AG04450 (cell line): ENCODE measurements around the gene LCN12. TPM values are rescaled to one million over a fixed set of nuclear protein-coding genes. Genes with fewer than 3 reads are reported as not detected.

Experiments
- CTCF ChIA-PET: fragments of 300-600, 350-600 bp; formaldehyde crosslinking; extraction: SDS; loops from one replicate; lab custom pipeline; 2022; ENCODE audit warnings: antibody characterized with exemption, inconsistent platforms; lab: Charles Lee
- POLR2A ChIA-PET: fragments of 350-600 bp; formaldehyde crosslinking; extraction: SDS; loops from one replicate; lab custom pipeline; 2021; ENCODE audit warnings: antibody characterized with exemption, inconsistent platforms; lab: Yijun Ruan, JAX
- DNase-seq: peaks from one replicate; pipeline ENCODE4 v3.0.0-alpha.2; 2011; ENCODE audit warnings: low read depth, low spot score
- H3K27ac ChIP-seq: one replicate; pipeline ENCODE4 v1.5.1; 2012; ENCODE audit warnings: low read depth, low read length, control low read depth
- H3K27me3 ChIP-seq: one replicate; pipeline ENCODE4 v1.6.0; 2012; ENCODE audit warnings: low read length; ENCODE audit not compliant: control insufficient read depth, insufficient read depth
- H3K4me3 ChIP-seq: 2 replicates; pipeline ENCODE4 v1.5.1; 2011; ENCODE audit warnings: mild to moderate bottlenecking, low read depth, low read length, control low read depth
- H3K9me3 ChIP-seq: 2 replicates; pipeline ENCODE4 v1.5.1; 2012; ENCODE audit warnings: low read length; ENCODE audit not compliant: control insufficient read depth, insufficient read depth
- CTCF ChIP-seq: IDR thresholded peaks from 2 replicates; pipeline ENCODE4 v1.5.1; 2011; ENCODE audit warnings: low read depth, low read length, control low read depth, inconsistent platforms
- polyA plus RNA-seq: library from polyadenylated mRNA; depleted of rRNA; stranded (reverse); fragments of >200 nt; gene quantifications from 2 replicates; pipeline ENCODE4 v1.2.3, GENCODE V29; 2011

The LCN12 gene
- polyA plus RNA-seq, 1 experiment = not detected

DNA sequence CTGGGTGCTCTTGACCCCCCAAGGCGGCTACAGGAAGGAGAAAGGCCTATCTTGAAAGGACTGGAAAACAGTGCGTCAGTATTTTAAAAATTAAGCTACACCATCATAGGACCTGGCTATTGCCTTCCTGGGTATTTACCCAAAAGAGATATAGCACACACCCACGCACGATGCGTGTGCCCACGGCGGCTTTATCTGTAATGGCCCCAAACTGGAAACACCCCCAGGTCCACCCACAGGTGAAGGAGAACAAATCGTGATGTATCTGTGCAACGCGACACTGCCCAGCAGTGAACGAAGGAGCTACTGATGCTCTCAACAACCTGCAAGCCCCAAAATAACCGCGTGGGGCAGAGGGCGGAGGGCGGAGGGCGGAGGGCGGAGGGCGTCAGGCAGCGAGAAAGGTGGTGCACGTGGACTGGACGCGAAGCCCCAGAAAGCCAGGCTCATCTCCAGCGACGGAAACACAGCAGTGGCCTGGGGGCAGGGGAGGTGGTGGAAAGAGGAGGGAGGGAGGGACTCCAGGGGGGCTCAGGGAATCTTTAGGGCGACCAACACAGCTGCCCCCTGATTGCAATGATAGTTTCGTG lies 12.9 kb downstream of the LCN12 start:
- DNase-seq = no peak
- POLR2A ChIA-PET = no interaction called here
- H3K9me3 ChIP-seq = no peaks in the 10 kb centered on the region; the same call in 1 of the 2 replicates
- H3K27ac ChIP-seq = no peak overlapping the region
- no peak for TF ChIP-seq CTCF
- CTCF ChIA-PET = no interaction called here
- H3K27me3 ChIP-seq = peaks cover 16% of the 10 kb centered on the region
- H3K4me3 ChIP-seq = no peak overlapping the region

GRCh38 chr9:136965771-136966484 lies 13.9 kb downstream of the LCN12 start:
- TF ChIP-seq CTCF = no peak
- H3K4me3 ChIP-seq = no peak overlapping the region
- ChIA-PET CTCF (interaction anchor here (0.6 kb wide), 3 partner anchors 11 to 80 kb away, joined by 3 to 5 read pairs (median 3); partner anchors contain the start of gene NPDC1), POLR2A (no interaction called here)
- peaks cover 22% of the 10 kb centered on the region for H3K27me3 ChIP-seq
- H3K27ac ChIP-seq = no peak overlapping the region
- H3K9me3 ChIP-seq = no peaks in the 10 kb centered on the region; the same call in 1 of the 2 replicates
- DNase-seq = no peak

DNA sequence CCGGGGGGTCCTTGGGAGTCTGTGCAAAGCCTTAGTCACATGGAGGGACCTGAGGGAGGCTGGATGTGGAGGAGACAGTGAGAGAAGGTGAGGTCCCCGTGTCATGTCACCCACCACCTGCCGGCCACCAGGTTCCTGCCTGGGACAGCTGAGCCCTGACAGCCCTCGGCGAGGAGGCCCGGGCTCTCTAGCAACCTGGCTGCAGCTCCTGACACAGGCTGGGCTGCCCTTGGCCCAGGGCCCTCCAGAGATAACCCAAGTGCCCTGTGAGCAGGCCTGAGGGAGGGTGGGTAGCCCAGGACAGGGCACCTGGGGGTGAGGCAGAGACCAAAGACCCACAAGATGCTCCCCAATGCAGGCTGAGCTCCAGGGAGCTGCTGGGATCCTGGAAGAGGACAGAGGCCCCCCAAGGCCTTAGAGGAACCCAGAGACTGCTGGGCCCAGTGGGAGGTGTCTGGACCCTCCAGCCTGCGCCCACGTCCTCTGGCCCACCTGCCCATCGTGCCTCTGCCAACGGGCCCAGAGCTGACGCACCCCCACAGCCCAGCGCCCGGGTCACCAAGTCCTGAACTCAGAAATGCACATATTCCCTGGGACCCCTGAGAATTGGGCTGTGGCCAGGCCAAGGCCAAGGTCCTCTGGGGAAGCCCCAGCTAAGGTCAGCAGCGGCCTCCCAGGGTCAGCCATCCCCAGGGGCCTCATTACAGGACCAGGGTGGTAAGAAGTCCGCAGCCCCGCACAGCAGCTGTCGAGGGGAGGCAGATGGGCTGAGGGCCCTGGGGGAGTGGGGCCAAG lies 16.5 kb downstream of the LCN12 start:
- Histone ChIP-seq H3K27ac (no peak overlapping the region), H3K9me3 (no peaks in the 10 kb centered on the region; the same call in 1 of the 2 replicates), H3K4me3 (no peak overlapping the region), H3K27me3 (peaks cover 21% of the 10 kb centered on the region)
- ChIA-PET POLR2A (no interaction called here), CTCF (no interaction called here)
- DNase-seq = no peak
- no peak for TF ChIP-seq CTCF

DNA sequence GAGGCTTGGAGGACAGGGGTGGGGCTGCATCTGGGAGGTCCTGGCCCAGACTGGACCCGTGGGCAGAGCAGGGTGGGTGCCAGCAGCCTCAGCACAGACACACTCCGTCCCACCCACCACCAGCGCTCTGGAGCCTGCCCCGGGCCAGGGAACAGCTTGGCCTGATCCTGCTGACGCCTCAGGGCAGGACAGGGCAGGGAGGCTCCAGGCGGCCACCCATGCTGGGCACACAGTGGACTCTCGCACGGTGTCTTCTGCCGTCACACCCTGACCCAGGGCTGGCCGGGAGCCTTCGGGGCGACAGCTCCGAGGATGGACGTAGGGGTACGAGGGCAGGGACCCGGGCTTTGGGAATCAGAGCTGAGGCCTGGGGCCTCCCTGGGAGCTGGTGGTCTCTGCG lies 17.1 kb downstream of the LCN12 start:
- ChIA-PET CTCF (no interaction called here), POLR2A (no interaction called here)
- no peak overlapping the region for H3K4me3 ChIP-seq
- DNase-seq = no peak
- H3K9me3 ChIP-seq = no peaks in the 10 kb centered on the region; the same call in 1 of the 2 replicates
- H3K27ac ChIP-seq = no peak overlapping the region
- peaks cover 22% of the 10 kb centered on the region for H3K27me3 ChIP-seq
- no peak for TF ChIP-seq CTCF
